K562 (cell line): ENCODE data around the gene NSRP1. TPM values are rescaled to one million over a fixed set of nuclear protein-coding genes. Genes with fewer than 3 reads are reported as not detected.

Experiments used
- ATAC-seq: fragments of 200-7000 bp; cut with Tn5 transposase; 3 replicates; pipeline ENCODE4 v1.9.1; 2020; ENCODE audit warnings: moderate library complexity
- BruUV-seq: library from RNA; stranded (reverse); fragments of 400-500 nt; replicated peaks from 2 replicates; lab custom pipeline; 2021; lab: Mats Ljungman, UMichigan
- CTCF ChIA-PET: fragments of 300-600 bp; formaldehyde crosslinking; extraction: SDS; loops from one replicate; lab custom pipeline; 2021; ENCODE audit warnings: low intra/inter-chr PET ratio; lab: Yijun Ruan, JAX
- POLR2A ChIA-PET: fragments of 300-600, 350-650 bp; sonication (Branson Sonifier 250); formaldehyde crosslinking; extraction: SDS; loops from one replicate; lab custom pipeline; 2021; ENCODE audit warnings: antibody characterized with exemption, inconsistent platforms; lab: Yijun Ruan, JAX
- DNase-seq, 4 experiments: peaks; one replicate each; pipeline versions ENCODE4 v3.0.0 to v3.0.0-alpha.2; 2011 to 2018; ENCODE audit warnings: low spot score in 3 of 4, mixed read lengths in 3 of 4; ENCODE audit errors: extremely low read depth in 1 of 4
- FAIRE-seq: peaks from 2 replicates; lab custom pipeline; 2011; peaks lifted over from hg19 to GRCh38; lab: Jason Lieb, UNC
- H2AFZ ChIP-seq: 2 replicates; pipeline ENCODE4 v1.6.0; 2011; ENCODE audit warnings: low read depth, low read length, control low read depth, inconsistent platforms
- H3K27ac ChIP-seq: fragments of 200-600 bp; 3 replicates; pipeline ENCODE4 v1.8.0; 2011; ENCODE audit warnings: low read depth, mild to moderate bottlenecking, control low read depth, inconsistent platforms, low read length, moderate library complexity, mixed read lengths; ENCODE audit errors: extremely low read depth
- H3K27me3 ChIP-seq, 2 experiments: fragments of 300-600 bp in 1 of 2; 2 replicates in 1 of 2; 3 replicates in 1 of 2; pipeline versions ENCODE4 v1.6.0 to v1.8.0; 2011; ENCODE audit warnings: inconsistent platforms in 2 of 2, low read length in 2 of 2, mild to moderate bottlenecking in 1 of 2, mixed read lengths in 1 of 2, moderate library complexity in 1 of 2; ENCODE audit not compliant: control insufficient read depth in 2 of 2, insufficient read depth in 2 of 2
- H3K36me3 ChIP-seq: fragments of 300-600 bp; 3 replicates; pipeline ENCODE4 v1.8.0; 2011; ENCODE audit warnings: mild to moderate bottlenecking, low read length, inconsistent platforms; ENCODE audit not compliant: control insufficient read depth, insufficient read depth
- H3K4me1 ChIP-seq, 2 experiments: fragments of 200-600 bp in 1 of 2; replicated peaks in 1 of 2; 2 replicates in 1 of 2; 3 replicates in 1 of 2; pipeline versions ENCODE4 v1.5.1 to v1.8.0; 2011; ENCODE audit warnings: inconsistent platforms in 2 of 2, low read length in 2 of 2, mild to moderate bottlenecking in 1 of 2, mixed read lengths in 1 of 2, moderate library complexity in 1 of 2; ENCODE audit not compliant: control insufficient read depth in 2 of 2, insufficient read depth in 2 of 2
- H3K4me2 ChIP-seq: 2 replicates; pipeline ENCODE4 v1.6.1; 2011; ENCODE audit warnings: low read length, control low read depth, inconsistent platforms, mixed read lengths; ENCODE audit not compliant: insufficient read depth
- H3K4me3 ChIP-seq: fragments of 200-600 bp; sonication (generic), shearing (Covaris generic); 2 replicates; pipeline ENCODE4 v1.5.1; 2016; ENCODE audit warnings: control low read depth, inconsistent platforms
- H3K79me2 ChIP-seq: fragments of 200-600 bp; 3 replicates; pipeline ENCODE4 v1.8.0; 2011; ENCODE audit warnings: low read length, inconsistent platforms; ENCODE audit not compliant: control insufficient read depth, insufficient read depth
- H3K9ac ChIP-seq, 2 experiments: 2 replicates each; pipeline versions ENCODE4 v1.6.0 to v1.6.1; 2011; ENCODE audit warnings: low read depth in 2 of 2, low read length in 2 of 2, control low read depth in 1 of 2, inconsistent platforms in 1 of 2, mild to moderate bottlenecking in 1 of 2, mixed read lengths in 1 of 2; ENCODE audit not compliant: insufficient read depth in 1 of 2
- H3K9me1 ChIP-seq: one replicate; pipeline ENCODE4 v1.6.0; 2011; ENCODE audit warnings: inconsistent platforms, mild to moderate bottlenecking, low read length, moderate library complexity; ENCODE audit not compliant: control insufficient read depth, insufficient read depth
- H3K9me3 ChIP-seq: replicated peaks from 2 replicates; pipeline ENCODE4 v1.5.1; 2011; ENCODE audit warnings: low read depth, low read length, inconsistent platforms; ENCODE audit not compliant: control insufficient read depth, insufficient read depth
- H4K20me1 ChIP-seq: replicated peaks from 2 replicates; pipeline ENCODE4 v1.6.1; 2011; ENCODE audit warnings: low read length, inconsistent platforms, mixed read lengths; ENCODE audit not compliant: control insufficient read depth, insufficient read depth
- ATF7 ChIP-seq: fragments of 450-650 bp; IDR thresholded peaks from 2 replicates; pipeline ENCODE4 v1.7.1; 2014; ENCODE audit warnings: mild to moderate bottlenecking, moderate library complexity
- BRCA1 ChIP-seq, 2 experiments: fragments of 450-650 bp in 1 of 2; sonication (generic) in 1 of 2; formaldehyde crosslinking in 1 of 2; IDR thresholded peaks; 2 replicates each; pipeline versions ENCODE4 v1.5.0 to v1.6.1; 2017 to 2020; ENCODE audit warnings: mild to moderate bottlenecking in 1 of 2, missing genetic modification reagents in 1 of 2
- CBFB ChIP-seq: sonication (generic); formaldehyde crosslinking; IDR thresholded peaks from 2 replicates; pipeline ENCODE4 v1.4.0; 2020; ENCODE audit warnings: mild to moderate bottlenecking, missing genetic modification reagents
- CBX5 ChIP-seq: IDR thresholded peaks from 2 replicates; pipeline ENCODE4 v1.6.1; 2014; ENCODE audit warnings: low read depth, borderline replicate concordance
- CCAR2 ChIP-seq: fragments of 200-400 bp; formaldehyde crosslinking; IDR thresholded peaks from 2 replicates; pipeline ENCODE4 v1.6.1; 2017; ENCODE audit warnings: mild to moderate bottlenecking, low read depth, low read length
- CHCHD3 ChIP-seq: fragments of 250-450 bp; sonication (Bioruptor Pico); IDR thresholded peaks from 2 replicates; pipeline ENCODE4 v2.1.2; 2022; ENCODE audit warnings: mild to moderate bottlenecking
- FOXJ2 ChIP-seq: fragments of 200-800 bp; sonication (Bioruptor generic); IDR thresholded peaks from 2 replicates; pipeline ENCODE4 v1.6.1; 2016; ENCODE audit warnings: missing genetic modification characterization, missing compliant biosample characterization
- FOXJ3 ChIP-seq: sonication (generic); formaldehyde crosslinking; IDR thresholded peaks from 2 replicates; pipeline ENCODE4 v1.4.0; 2020; ENCODE audit warnings: mild to moderate bottlenecking, missing genetic modification reagents
- GTF2F1 ChIP-seq: IDR thresholded peaks from 2 replicates; pipeline ENCODE4 v1.6.1; 2011; ENCODE audit warnings: low read depth, low read length, improper control_type of control experiment
- IRF2 ChIP-seq: sonication (generic); formaldehyde crosslinking; IDR thresholded peaks from 2 replicates; pipeline ENCODE4 v1.8.1; 2022; ENCODE audit warnings: mild to moderate bottlenecking, missing genetic modification reagents
- JUND ChIP-seq, 2 experiments: IDR thresholded peaks; 2 replicates in 1 of 2; 3 replicates in 1 of 2; pipeline ENCODE4 v1.6.1; 2011; ENCODE audit warnings: borderline replicate concordance in 2 of 2, low read depth in 2 of 2, low read length in 2 of 2, improper control_type of control experiment in 1 of 2, missing biosample characterization in 1 of 2, missing genetic modification characterization in 1 of 2, missing genetic modification reagents in 1 of 2
- L3MBTL2 ChIP-seq: fragments of 450-650 bp; IDR thresholded peaks from 2 replicates; pipeline ENCODE4 v1.6.1; 2016; ENCODE audit warnings: mild to moderate bottlenecking, moderate library complexity
- NFATC3 ChIP-seq: fragments of 450-650 bp; IDR thresholded peaks from 2 replicates; pipeline ENCODE4 v1.6.1; 2017; ENCODE audit warnings: mild to moderate bottlenecking
- POLR2H ChIP-seq: IDR thresholded peaks from 2 replicates; pipeline ENCODE4 v1.6.1; 2016; ENCODE audit warnings: missing genetic modification characterization, low read depth, mild to moderate bottlenecking, control low read depth, missing compliant biosample characterization, moderate library complexity
- TCFL5 ChIP-seq: fragments of 250-450 bp; sonication (Bioruptor Pico); conservative IDR thresholded peaks from 2 replicates; pipeline ENCODE4 v1.6.1; 2021; ENCODE audit warnings: mild to moderate bottlenecking, moderate library complexity, matching md5 sums
- VEZF1 ChIP-seq: fragments of 200-800 bp; sonication (Bioruptor generic); IDR thresholded peaks from 2 replicates; pipeline ENCODE4 v1.6.1; 2017; ENCODE audit warnings: missing genetic modification characterization, missing compliant biosample characterization
- ZNF23 ChIP-seq: fragments of 250-450 bp; sonication (Bioruptor Pico); IDR thresholded peaks from 2 replicates; pipeline ENCODE4 v1.4.0; 2020; ENCODE audit warnings: mild to moderate bottlenecking
- ZNF232 ChIP-seq: sonication (generic); formaldehyde crosslinking; IDR thresholded peaks from 2 replicates; pipeline ENCODE4 v1.8.0; 2022; ENCODE audit warnings: mild to moderate bottlenecking, missing genetic modification reagents
- ZNF586 ChIP-seq: fragments of 450-650 bp; formaldehyde crosslinking; conservative IDR thresholded peaks from 2 replicates; pipeline ENCODE4 v1.4.0; 2020; ENCODE audit warnings: mild to moderate bottlenecking, moderate library complexity
- WGBS: fragments of 100-300 bp; shearing (Covaris generic); methylation state at CpG from one replicate; pipeline ENCODE4 v1.1.6; 2016; ENCODE audit warnings: low coverage, mixed read lengths; ENCODE audit not compliant: insufficient coverage; ENCODE audit errors: missing lambda C conversion rate; 5-methylcytosine and 5-hydroxymethylcytosine counted together
- in situ Hi-C: fragments of 300-500 bp; cut with MboI; formaldehyde crosslinking; loops from 4 replicates; pipeline ENCODE4 v1.15.0; 2018; ENCODE audit warnings: inconsistent platforms, mixed read lengths
- intact Hi-C: fragments of 100-400 bp; cut with micrococcal nuclease; formaldehyde crosslinking; loops from 2 replicates; pipeline ENCODE4 v1.14.2; 2022
- polyA plus RNA-seq, 8 experiments: library from polyadenylated mRNA; depleted of rRNA in 4 of 8; stranded (reverse) in 5 of 8; unstranded in 3 of 8; fragments of >200 nt; fragmentation: Nextera tagmentation in 2 of 8; fragmentation: Illumina TruSeq in 1 of 8; extraction: Ambion mirVana in 2 of 8; extraction: Trizol in 1 of 8; gene quantifications; 2 replicates each; pipeline versions ENCODE4 v1.2.1 to v1.2.3, GENCODE V29; 2011 to 2014; ENCODE audit warnings: inconsistent platforms in 1 of 8, missing spikeins in 1 of 8
- total RNA-seq, 7 experiments: library from RNA; depleted of rRNA in 6 of 7; stranded (reverse); fragments of >200 nt in 6 of 7; fragmentation: Illumina TruSeq in 2 of 7; extraction: Trizol in 2 of 7; gene quantifications; 2 replicates each; pipeline versions ENCODE4 v1.2.1 to v1.2.3, GENCODE V29; 2011 to 2021; ENCODE audit warnings: low replicate concordance in 1 of 7
- TF ChIP-seq, protein P1 (sequence below): sonication (generic); formaldehyde crosslinking; IDR thresholded peaks from 2 replicates; pipeline ENCODE4 v1.8.1; 2023; ENCODE audit warnings: mild to moderate bottlenecking, missing genetic modification reagents

NSRP1 gene
- total and polyA plus RNA-seq, 9 of the 15 experiments (the other 6 are each of a cell fraction or from before 2014, with no cell fraction given), result 18.4 to 68.6 (median 32.7) TPM

DNA sequence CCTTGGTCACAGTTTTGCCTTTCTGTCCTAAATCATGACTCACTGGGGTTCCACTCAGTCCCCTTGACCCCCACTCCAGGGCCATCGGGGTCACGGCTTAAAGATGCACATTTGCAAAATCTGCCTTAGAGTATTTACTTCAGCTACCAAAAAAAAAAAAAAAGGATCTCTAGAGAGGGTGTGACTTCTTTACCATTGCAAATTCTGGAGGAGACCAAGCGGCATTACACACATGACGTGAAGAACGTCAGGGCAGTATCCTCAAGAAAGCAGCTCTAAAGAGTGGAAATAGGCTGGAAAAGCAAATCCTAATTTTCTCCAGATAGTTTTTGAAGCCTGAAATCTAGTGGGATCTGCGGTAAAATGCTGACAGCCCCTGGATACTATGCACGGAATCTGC lies 93.3 kb downstream of the NSRP1 start (continued):
- no peak for TF ChIP-seq VEZF1 (CRISPR knock-in tag)

- no peaks in the 10 kb centered on the region for H4K20me1 ChIP-seq
- FAIRE-seq (no peak), DNase-seq (no peak), ATAC-seq (no peak; the same call in 2 of the 3 replicates)
- H3K27me3 ChIP-seq, result peaks cover 9 to 32% of the 10 kb centered on the region in 2 experiments; a peak in 4 of 5 replicates
- in situ Hi-C loops, result no loop called here
- no peak for TF ChIP-seq CHCHD3
- TF ChIP-seq L3MBTL2, result no peak
- TF ChIP-seq POLR2H (tag), result no peak
- no peak for TF ChIP-seq IRF2 (CRISPR knock-in tag)
- TF ChIP-seq FOXJ3 (CRISPR knock-in tag), result no peak
- no peak for TF ChIP-seq ZNF23 (CRISPR knock-in tag)
- TF ChIP-seq CBX5, result no peak
- no peak for TF ChIP-seq JUND (IDR thresholded peaks at IDR 0.05; ENCODE audit: borderline replicate concordance, low read depth, low read length)
- no peak for TF ChIP-seq JUND (tag; IDR thresholded peaks at IDR 0.05; ENCODE audit: borderline replicate concordance, low read depth, low read length)
- TF ChIP-seq CBFB, result no peak
- TF ChIP-seq, protein P1, sequence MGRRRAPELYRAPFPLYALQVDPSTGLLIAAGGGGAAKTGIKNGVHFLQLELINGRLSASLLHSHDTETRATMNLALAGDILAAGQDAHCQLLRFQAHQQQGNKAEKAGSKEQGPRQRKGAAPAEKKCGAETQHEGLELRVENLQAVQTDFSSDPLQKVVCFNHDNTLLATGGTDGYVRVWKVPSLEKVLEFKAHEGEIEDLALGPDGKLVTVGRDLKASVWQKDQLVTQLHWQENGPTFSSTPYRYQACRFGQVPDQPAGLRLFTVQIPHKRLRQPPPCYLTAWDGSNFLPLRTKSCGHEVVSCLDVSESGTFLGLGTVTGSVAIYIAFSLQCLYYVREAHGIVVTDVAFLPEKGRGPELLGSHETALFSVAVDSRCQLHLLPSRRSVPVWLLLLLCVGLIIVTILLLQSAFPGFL, result no peak
- TF ChIP-seq CCAR2, result no peak
- TF ChIP-seq GTF2F1, result no peak
- no peak for TF ChIP-seq BRCA1 (IDR thresholded peaks at IDR 0.05)
- TF ChIP-seq BRCA1 (CRISPR knock-in tag; IDR thresholded peaks at IDR 0.05), result no peak
- TF ChIP-seq ATF7, result no peak
- no peak for TF ChIP-seq FOXJ2 (tag)
- no peak for TF ChIP-seq ZNF586 (CRISPR knock-in tag)
- TF ChIP-seq TCFL5 (CRISPR knock-in tag), result no peak
- TF ChIP-seq NFATC3, result no peak
- TF ChIP-seq ZNF232 (CRISPR knock-in tag), result no peak
- H3K9me1 ChIP-seq, result no peaks in the 10 kb centered on the region
- no peaks in the 10 kb centered on the region for H3K9me3 ChIP-seq
- H3K4me1 ChIP-seq, result no peaks in the 10 kb centered on the region
- H2AFZ ChIP-seq, result no peak overlapping the region
- no peak overlapping the region for H3K4me3 ChIP-seq
- ChIA-PET POLR2A (interaction anchor here (0.6 kb wide), 1 partner anchor 223 kb away, joined by 3 read pairs; no protein-coding TSS in a partner anchor), CTCF (no interaction called here)
- intact Hi-C loops, result no loop called here
- no peaks in the 10 kb centered on the region for H3K36me3 ChIP-seq
- no peak overlapping the region for H3K9ac ChIP-seq
- WGBS, result 9% methylated on average over 11 of the region's 11 CpGs
- H3K4me2 ChIP-seq, result no peak overlapping the region
- H3K79me2 ChIP-seq, result no peaks in the 10 kb centered on the region
- H3K27ac ChIP-seq, result no peak overlapping the region
- BruUV-seq, result no TSS peak
Measured at GRCh38 chr17:30210366-30210765, 93.8 kb downstream of the NSRP1 start.
